ENCODE results near the gene RAD52. TPM values are rescaled to one million over a fixed set of nuclear protein-coding genes. Genes with fewer than 3 reads are reported as not detected.

Gene RAD52
- total and polyA plus RNA-seq, 2 donors (not counting 1 experiment from before 2014, with no cell fraction given): 22.9 to 27.6 TPM

DNA sequence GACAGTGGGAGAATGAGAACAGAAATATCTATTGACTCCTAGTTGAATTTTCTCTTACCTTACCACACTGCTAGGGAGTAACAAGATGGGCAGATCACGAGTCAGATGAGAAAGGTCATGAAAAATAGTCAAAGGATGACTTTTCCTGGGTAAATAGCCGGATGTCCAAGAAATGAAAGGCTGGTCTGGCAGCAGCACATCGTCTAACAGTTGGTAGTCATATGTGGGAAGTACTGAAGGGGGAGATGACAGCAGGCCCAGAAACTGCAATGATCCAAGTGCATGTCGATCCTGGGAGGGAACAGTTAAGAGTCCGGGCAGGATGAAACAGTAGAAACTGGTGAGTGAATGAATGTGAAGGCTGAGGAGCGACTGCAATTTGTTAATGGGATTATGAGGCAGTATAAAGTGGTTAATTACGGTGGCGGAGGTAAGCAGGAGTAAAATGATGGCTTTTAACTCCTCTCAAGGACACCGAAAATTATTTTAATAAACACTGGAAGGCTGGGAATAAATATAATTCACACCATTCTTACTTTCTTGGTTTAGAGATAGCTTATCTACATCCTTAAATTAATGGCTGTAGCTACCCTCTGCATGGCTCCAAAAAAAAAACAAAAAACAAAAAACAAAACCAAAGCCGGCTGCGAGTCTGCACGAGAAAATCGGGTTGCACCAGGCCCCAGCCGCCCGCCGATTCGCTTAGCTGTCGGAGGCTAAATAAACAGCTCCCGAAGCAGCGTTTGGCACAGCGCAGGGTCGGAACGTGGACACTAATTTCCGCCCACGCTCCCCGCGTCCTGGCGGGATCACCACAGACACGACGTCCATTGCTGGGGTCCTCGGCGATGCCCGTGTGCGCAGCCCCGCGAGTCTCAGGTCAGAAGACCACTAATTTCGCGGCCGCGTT, 40.5 kb upstream of the RAD52 start:
- Mint-ChIP-seq H3K4me1 (peaks cover 21% of the 10 kb centered on the region), H3K27me3 (no peaks in the 10 kb centered on the region), H3K9me3 (ENCODE audit: insufficient read depth) (no peaks in the 10 kb centered on the region), H3K27ac (peak overlapping the region; percentile 97), H3K4me3 (peak overlapping the region; percentile 98)
- Histone ChIP-seq H3K9ac (ENCODE audit: low read length) (peak overlapping the region; percentile 95), H2AFZ (ENCODE audit: insufficient read depth, low read depth, low read length, poor library complexity, severe bottlenecking) (peak overlapping the region; percentile 99), H3K9me3 (ENCODE audit: control extremely low read depth in 1 of 3, control insufficient read depth in 2 of 3, insufficient read depth in 1 of 3, low read length in 2 of 3) (no peaks in the 10 kb centered on the region), H3K79me2 (ENCODE audit: control insufficient read depth, insufficient read depth, low read length) (peaks cover 36% of the 10 kb centered on the region), H3K4me3 (ENCODE audit: control extremely low read depth in 1 of 5, extremely low read depth in 1 of 5, insufficient read depth in 1 of 5, low read depth in 2 of 5, low read length in 4 of 5) (peak overlapping the region; percentile 60 to 97 (median 88)), H3K4me1 (ENCODE audit: control insufficient read depth in 2 of 2, insufficient read depth in 2 of 2, low read length in 2 of 2) (peaks cover 16 to 18% of the 10 kb centered on the region in 2 donors), H4K20me1 (ENCODE audit: control insufficient read depth, insufficient read depth, low read length, poor library complexity, severe bottlenecking) (no peaks in the 10 kb centered on the region), H3K36me3 (replicated peaks in 1 of 2; ENCODE audit: control extremely low read depth in 1 of 2, control insufficient read depth in 1 of 2, extremely low read depth in 1 of 2, insufficient read depth in 2 of 2, low read length in 1 of 2) (no peaks in the 10 kb centered on the region), H3K27ac (ENCODE audit: low read length in 2 of 2) (peak overlapping the region; percentile 53 to 90), H3K27me3 (replicated peaks in 1 of 4; ENCODE audit: control extremely low read depth in 1 of 4, control insufficient read depth in 3 of 4, insufficient read depth in 4 of 4, low read length in 3 of 4) (no peaks in the 10 kb centered on the region), H3K4me2 (replicated peaks; ENCODE audit: low read depth, low read length, poor library complexity, severe bottlenecking) (peak overlapping the region; percentile 92)
- ATAC-seq (ENCODE audit: low read depth) (peak; percentile 2), DNase-seq (peak; percentile 38)
- no peak for TF ChIP-seq EZH2 (IDR thresholded peaks at IDR 0.05; ENCODE audit: borderline replicate concordance, insufficient read depth, low read depth, low read length, poor library complexity, severe bottlenecking)
- TF ChIP-seq, protein P1, sequence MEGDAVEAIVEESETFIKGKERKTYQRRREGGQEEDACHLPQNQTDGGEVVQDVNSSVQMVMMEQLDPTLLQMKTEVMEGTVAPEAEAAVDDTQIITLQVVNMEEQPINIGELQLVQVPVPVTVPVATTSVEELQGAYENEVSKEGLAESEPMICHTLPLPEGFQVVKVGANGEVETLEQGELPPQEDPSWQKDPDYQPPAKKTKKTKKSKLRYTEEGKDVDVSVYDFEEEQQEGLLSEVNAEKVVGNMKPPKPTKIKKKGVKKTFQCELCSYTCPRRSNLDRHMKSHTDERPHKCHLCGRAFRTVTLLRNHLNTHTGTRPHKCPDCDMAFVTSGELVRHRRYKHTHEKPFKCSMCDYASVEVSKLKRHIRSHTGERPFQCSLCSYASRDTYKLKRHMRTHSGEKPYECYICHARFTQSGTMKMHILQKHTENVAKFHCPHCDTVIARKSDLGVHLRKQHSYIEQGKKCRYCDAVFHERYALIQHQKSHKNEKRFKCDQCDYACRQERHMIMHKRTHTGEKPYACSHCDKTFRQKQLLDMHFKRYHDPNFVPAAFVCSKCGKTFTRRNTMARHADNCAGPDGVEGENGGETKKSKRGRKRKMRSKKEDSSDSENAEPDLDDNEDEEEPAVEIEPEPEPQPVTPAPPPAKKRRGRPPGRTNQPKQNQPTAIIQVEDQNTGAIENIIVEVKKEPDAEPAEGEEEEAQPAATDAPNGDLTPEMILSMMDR (IDR thresholded peaks at IDR 0.05): no peak
- ChIA-PET CTCF (interaction anchor here (0.8 to 4.1 kb wide), 6 partner anchors 40 to 613 kb away, joined by 3 to 31 read pairs (median 4); partner anchors contain the start of gene RAD52), POLR2A (interaction anchor here (1.7 to 2.9 kb wide), 2 partner anchors 38 to 41 kb away, joined by 5 to 27 read pairs; partner anchors contain the start of gene RAD52)
- intact Hi-C loops (cut with micrococcal nuclease): loop anchor here (2.0 to 5.0 kb wide), 3 partner anchors 238 to 605 kb away; partner anchors contain the start of genes CCDC77, FBXL14 and WNK1
- 5% methylated on average over 36 of the region's 40 CpGs for WGBS (ENCODE audit: insufficient coverage)

DNA sequence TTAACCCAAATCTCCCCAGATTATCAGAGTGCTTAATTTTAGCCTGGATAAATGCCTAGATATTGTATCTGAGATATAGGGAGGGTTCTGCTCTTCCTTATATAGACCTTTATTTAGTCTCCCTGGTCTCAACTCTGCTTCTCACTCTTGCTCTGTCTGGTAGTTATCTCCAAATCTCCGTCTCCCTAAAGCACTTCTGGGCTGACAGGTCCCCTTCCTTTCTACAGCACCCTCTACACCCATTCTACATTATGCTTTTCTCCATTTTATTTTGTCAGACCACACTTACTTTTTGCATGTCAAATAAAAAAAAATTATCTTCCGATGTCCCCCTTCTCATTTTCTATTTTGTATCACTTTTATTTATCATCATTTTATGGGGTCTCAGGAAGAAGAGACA, 39.6 kb upstream of the RAD52 start:
- ATAC-seq (ENCODE audit: low read depth) (no peak), DNase-seq (no peak)
- Histone ChIP-seq H3K9ac (ENCODE audit: low read length) (no peak overlapping the region), H3K36me3 (replicated peaks in 1 of 2; ENCODE audit: control extremely low read depth in 1 of 2, control insufficient read depth in 1 of 2, extremely low read depth in 1 of 2, insufficient read depth in 2 of 2, low read length in 1 of 2) (no peaks in the 10 kb centered on the region), H3K4me2 (replicated peaks; ENCODE audit: low read depth, low read length, poor library complexity, severe bottlenecking) (no peak overlapping the region), H3K27me3 (replicated peaks in 1 of 4; ENCODE audit: control extremely low read depth in 1 of 4, control insufficient read depth in 3 of 4, insufficient read depth in 4 of 4, low read length in 3 of 4) (no peaks in the 10 kb centered on the region), H4K20me1 (ENCODE audit: control insufficient read depth, insufficient read depth, low read length, poor library complexity, severe bottlenecking) (no peaks in the 10 kb centered on the region), H3K4me3 (ENCODE audit: control extremely low read depth in 1 of 5, extremely low read depth in 1 of 5, insufficient read depth in 1 of 5, low read depth in 2 of 5, low read length in 4 of 5) (no peak overlapping the region), H3K4me1 (ENCODE audit: control insufficient read depth in 2 of 2, insufficient read depth in 2 of 2, low read length in 2 of 2) (peaks cover 16 to 18% of the 10 kb centered on the region in 2 donors), H3K9me3 (ENCODE audit: control extremely low read depth in 1 of 3, control insufficient read depth in 2 of 3, insufficient read depth in 1 of 3, low read length in 2 of 3) (no peaks in the 10 kb centered on the region), H2AFZ (ENCODE audit: insufficient read depth, low read depth, low read length, poor library complexity, severe bottlenecking) (no peak overlapping the region), H3K27ac (ENCODE audit: low read length in 2 of 2) (no peak overlapping the region), H3K79me2 (ENCODE audit: control insufficient read depth, insufficient read depth, low read length) (peaks cover 28% of the 10 kb centered on the region)
- ChIA-PET CTCF (interaction anchor here (1.2 kb wide), 1 partner anchor 413 kb away, joined by 3 read pairs; no protein-coding TSS in a partner anchor), POLR2A (no interaction called here)
- H3K27ac Mint-ChIP-seq: peak overlapping the region; percentile 59
- H3K4me1 Mint-ChIP-seq: peaks cover 21% of the 10 kb centered on the region
- no peak overlapping the region for H3K4me3 Mint-ChIP-seq
- no peaks in the 10 kb centered on the region for H3K9me3 Mint-ChIP-seq (ENCODE audit: insufficient read depth)
- 83% methylated on average over 1 of the region's 2 CpGs for WGBS (ENCODE audit: insufficient coverage)
- TF ChIP-seq, protein P1 (IDR thresholded peaks at IDR 0.05): no peak
- TF ChIP-seq EZH2 (IDR thresholded peaks at IDR 0.05; ENCODE audit: borderline replicate concordance, insufficient read depth, low read depth, low read length, poor library complexity, severe bottlenecking): no peak
- intact Hi-C loops (cut with micrococcal nuclease): no loop called here
- H3K27me3 Mint-ChIP-seq: no peaks in the 10 kb centered on the region
